TTC549 (cell line): Measurements from ENCODE around the gene KAT2A.

Experiments
- FAIRE-seq: peaks from 2 replicates; lab custom pipeline; 2012; peaks lifted over from hg19 to GRCh38; lab: Jason Lieb, UNC

Gene KAT2A

DNA sequence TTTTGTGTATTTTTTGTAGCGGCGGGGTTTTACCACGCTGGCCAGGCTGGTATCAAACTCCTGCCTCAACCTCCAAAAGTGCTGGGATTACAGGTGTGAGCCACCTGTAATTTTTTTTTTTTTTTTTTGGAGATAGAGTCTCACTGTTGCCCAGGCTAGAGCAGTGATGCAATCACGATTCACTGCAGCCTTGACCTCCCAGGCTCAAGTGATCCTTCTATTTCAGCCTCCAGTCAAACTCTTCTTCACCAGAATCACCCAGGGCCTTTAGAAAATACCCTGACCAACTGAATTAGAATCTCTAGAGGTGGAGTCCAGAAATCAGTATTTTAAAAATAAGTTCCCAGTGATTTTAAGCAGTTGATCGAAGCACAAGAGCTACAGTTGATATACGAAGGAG is 14.0 kb upstream of the KAT2A start:
- FAIRE-seq = no peak

DNA sequence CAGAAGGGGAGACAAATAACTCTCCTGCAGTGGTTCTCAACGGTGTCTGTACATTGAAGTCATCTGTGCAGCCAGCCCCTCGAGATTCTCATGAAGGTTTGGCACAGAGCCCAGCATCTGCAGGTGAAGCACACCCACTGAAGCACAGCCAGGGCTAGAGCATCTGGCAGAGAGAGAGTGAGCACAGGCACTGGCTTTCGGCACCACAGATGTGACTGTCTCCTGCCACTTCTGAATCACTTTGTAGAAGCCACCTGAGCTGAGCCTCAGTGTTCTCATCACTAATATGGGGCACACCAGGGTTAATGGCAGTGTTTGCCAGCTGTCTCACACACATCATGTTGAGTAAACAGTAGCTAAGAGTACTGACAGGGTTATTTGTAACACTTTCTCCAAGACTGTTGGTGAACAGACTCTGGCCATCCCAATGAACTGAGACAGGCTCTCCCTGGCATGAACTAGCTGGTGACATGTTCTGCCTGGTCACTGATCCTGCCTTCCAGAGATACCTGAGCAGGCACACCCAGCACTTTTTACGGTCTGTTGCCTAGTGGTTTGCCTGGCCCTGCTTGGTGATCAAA is 12.4 kb upstream of the KAT2A start:
- FAIRE-seq = no peak

- FAIRE-seq = no peak
Observed at GRCh38 chr17:42132941-42133340, 11.8 kb upstream of the KAT2A start.

DNA sequence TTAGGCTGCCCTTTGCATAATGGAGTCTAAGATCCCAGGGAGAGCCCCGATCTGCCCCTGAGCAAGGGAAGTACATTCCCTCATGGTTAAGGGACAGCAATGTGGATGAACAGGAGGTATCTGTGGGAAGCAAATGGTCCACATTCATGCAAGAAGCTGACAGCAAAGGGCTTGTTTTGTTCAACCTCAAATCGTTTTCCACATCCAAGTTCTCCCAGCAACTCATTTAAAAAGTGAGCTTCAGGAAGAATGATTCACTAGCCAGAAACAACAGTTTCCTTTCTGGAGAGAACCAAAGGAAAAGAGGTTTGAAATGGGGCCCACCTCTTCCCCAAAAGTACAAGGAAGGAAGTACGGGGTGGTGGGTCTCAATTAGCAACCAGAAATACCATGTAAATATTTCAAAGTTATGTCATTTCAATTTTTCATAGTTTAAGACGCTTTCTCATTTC is 10.8 kb upstream of the KAT2A start:
- no peak for FAIRE-seq

GRCh38 chr17:42131232-42131631 is 10.1 kb upstream of the KAT2A start:
- FAIRE-seq = no peak

- no peak for FAIRE-seq
Observed at GRCh38 chr17:42130310-42130936, 9.3 kb upstream of the KAT2A start.

DNA sequence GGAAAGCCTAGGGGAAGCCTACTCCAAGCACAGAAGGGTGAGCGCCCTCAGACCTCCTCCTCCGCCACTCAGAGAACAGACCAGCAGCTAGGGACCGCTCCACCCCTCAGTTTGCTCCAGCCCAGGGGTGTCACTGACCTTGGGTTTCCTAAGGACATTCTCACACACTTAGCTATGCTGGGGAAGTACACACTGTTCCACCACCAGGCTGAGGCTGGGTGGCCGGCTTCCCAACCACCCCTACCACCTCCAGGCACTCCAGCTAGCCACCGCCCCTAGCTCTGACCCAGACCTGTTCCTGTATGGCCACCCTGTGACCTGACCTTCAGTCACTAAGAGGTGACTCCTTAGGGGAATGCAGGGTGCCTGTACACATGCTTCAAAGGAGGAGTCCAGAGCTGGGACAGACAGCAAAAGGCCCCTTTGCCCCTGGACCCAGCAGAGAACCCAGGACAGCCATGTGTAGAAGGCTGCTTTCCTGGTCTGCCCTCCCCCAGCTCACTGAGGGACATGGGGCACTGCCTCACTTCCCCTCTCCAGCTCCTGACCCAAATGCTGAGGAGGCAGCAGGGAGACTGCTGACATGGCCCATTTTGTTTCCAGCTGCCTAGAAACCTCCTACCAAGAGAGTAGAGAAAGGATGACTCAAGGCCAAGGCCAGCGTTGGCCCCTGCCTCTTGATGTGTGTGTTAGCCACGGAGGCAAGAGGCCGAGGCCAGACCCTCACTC is 8.1 kb upstream of the KAT2A start:
- FAIRE-seq = no peak

DNA sequence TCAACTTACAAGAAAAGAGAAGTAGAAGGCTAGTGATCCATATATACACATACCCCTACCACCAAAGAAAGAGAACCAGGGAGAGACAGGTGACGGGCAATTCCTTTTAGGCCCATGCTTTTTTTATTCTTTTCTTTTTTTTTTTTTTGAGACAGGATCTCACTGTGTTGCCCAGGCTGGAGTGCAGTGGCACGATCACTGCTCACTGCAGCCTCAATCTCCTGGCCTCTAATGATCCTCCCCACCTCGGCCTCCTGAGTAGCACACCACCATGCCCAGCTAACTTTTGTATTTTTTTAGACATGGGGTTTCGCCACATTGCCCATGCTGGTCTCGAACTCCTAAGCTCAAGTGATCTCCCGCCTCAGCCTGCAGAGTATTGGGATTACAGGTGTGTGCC is 6.2 kb upstream of the KAT2A start:
- no peak for FAIRE-seq

- no peak for FAIRE-seq
Observed at GRCh38 chr17:42126836-42127235, 5.7 kb upstream of the KAT2A start.

- no peak for FAIRE-seq
Observed at GRCh38 chr17:42125565-42125964, 4.4 kb upstream of the KAT2A start.

- FAIRE-seq = no peak
Observed at GRCh38 chr17:42124256-42124655, 3.1 kb upstream of the KAT2A start.

- no peak for FAIRE-seq
Observed at GRCh38 chr17:42122371-42123303, 1.5 kb upstream of the KAT2A start, which contains the start of gene HSPB9. HSPB9 (plus strand) TSS chr17:42122804; CDS start chr17:42122851, 47 bp downstream.

DNA sequence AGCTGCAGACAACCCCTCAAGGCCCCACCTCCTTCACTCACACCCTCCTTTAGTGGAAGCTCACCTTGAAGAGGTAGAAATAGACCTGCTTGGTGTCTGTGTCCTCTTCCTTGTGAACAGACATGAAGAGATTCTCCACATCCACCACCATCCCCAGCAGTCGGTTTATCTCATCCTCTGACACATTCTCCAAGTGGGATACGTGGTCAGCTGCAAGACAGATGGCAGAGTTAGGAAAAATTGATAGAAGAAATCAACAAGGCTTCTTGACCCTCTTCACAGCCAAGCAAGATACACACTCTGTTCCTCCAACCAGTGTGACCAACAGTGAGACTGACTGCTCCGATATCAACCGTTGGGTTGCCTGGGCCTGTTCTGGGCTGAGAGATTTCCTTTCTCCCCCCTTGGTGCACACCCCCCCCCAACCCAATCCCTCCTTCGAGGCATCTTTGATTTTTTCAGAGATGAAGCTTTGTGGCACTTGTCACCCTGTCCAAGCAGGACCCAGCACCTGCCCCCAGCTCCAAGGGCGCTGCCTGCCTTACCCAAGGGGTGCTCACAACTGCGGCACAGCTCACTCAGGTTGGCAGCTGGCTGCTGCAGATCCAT is 902 bp downstream of the KAT2A start:
- no peak for FAIRE-seq

DNA sequence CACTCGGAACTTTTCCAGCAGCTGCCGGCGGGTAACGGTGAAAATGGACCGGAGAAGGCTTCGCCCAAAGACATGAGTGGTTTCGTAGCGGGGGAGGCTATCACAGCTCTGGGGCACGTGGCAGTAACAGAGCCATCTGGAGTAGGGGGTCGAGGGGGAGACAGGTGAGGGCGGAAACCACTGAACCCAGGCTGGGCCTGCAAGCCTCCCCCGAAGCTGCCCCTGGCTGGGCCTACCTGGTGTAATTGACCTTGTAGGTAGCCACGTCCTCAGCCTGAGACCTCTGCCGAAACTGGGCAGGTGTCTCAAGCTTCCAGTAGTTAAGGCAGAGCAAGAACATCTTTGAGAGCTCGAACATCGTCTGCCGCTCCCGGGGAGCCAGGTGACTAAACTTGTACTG is 1.9 kb downstream of the KAT2A start:
- no peak for FAIRE-seq

- no peak for FAIRE-seq
Observed at GRCh38 chr17:42118545-42118944, 2.6 kb downstream of the KAT2A start.

- FAIRE-seq = no peak
Observed at GRCh38 chr17:42118126-42118510, 3.0 kb downstream of the KAT2A start.

- FAIRE-seq = no peak
Observed at GRCh38 chr17:42117397-42118125, 3.6 kb downstream of the KAT2A start.

DNA sequence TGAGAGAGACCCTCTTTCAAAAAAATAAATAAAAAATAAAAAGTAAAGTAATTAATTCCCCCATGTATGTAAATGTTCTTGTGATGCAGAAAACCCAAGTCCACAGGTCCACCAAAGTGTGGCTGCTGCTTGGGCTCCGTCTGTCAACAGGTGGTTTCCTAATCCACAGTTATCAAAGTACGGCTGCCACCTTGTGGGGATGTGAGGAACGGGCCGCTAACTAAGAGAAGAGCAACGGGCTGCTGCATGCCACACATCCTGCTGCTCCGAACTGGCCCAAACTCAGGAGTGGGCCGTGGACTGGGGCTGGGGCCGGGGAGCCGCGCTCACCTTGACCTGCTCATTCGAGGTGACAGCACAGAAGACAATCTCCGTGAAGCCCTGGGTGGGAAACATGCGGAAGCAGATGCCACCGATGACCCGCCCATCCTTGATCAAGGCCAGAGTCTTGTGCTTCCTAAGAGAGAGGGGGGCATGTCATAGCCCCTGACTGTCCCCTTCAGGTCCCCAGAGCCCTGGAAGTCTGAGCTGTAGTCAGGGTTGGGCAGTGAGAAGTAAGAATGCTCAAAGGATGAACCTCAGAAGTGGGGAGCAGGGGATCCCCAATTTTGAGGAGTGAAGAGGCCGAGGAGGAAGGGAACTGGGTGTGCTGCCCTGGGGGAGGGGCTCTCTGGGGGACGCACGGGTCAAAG is 4.3 kb downstream of the KAT2A start:
- peak; percentile 13 for FAIRE-seq

GRCh38 chr17:42114118-42114517 is 7.0 kb downstream of the KAT2A start:
- FAIRE-seq = no peak

DNA sequence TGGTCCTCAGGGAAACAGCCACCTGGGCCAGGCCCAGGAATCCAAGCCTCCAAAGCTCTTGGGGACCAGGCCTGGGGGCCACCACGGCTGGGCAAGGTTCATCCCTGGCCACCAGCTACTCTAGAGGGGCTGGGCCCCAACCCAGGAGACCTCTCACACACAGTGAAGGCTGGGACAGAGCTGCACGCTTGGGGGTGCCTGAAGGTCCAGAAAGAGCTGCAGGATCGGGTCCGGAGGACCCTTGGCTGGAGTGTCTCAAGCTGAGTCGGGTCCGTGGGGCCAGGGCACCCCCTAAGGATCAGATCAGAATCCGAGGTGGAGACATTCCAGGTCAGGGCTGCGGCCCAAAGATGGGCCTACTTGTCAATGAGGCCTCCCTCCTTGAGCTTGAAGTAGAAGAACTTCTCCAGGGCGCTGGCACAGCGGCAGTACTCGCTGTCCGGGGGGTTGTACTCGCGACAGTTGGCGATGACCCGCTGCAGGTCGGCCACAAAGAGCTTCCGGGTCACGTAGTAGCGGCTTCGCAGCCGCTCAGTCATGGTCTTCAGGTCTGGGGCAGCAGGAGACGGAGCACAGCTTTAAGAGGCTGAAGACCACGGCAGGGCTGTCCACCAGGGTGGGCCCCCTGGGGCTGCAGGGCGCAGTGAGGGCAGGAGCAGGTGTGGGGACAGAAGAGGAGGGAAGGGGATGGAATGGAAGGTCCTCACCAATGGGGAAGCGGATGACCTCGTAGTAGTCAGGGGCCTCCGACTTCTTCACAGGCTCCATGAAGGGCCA is 7.7 kb downstream of the KAT2A start:
- no peak for FAIRE-seq
